GM18909 (cell line): ENCODE results near the gene DDIT3.
"Not testable (repeated sequence)": the region's sequence is repeated elsewhere in the genome, so short reads cannot be mapped to it uniquely, and the experiment has no call there.

ENCODE experiments used
- ATAC-seq: cut with Tn5 transposase; IDR thresholded peaks from one replicate; pipeline ENCODE4 v1.9.1; 2021; ENCODE audit warnings: mild to moderate bottlenecking; ENCODE audit not compliant: unreplicated experiment, poor library complexity

Gene DDIT3

GRCh38 chr12:57526477-57527126, 6.3 kb upstream of the DDIT3 start:
- ATAC-seq: no peak

DNA sequence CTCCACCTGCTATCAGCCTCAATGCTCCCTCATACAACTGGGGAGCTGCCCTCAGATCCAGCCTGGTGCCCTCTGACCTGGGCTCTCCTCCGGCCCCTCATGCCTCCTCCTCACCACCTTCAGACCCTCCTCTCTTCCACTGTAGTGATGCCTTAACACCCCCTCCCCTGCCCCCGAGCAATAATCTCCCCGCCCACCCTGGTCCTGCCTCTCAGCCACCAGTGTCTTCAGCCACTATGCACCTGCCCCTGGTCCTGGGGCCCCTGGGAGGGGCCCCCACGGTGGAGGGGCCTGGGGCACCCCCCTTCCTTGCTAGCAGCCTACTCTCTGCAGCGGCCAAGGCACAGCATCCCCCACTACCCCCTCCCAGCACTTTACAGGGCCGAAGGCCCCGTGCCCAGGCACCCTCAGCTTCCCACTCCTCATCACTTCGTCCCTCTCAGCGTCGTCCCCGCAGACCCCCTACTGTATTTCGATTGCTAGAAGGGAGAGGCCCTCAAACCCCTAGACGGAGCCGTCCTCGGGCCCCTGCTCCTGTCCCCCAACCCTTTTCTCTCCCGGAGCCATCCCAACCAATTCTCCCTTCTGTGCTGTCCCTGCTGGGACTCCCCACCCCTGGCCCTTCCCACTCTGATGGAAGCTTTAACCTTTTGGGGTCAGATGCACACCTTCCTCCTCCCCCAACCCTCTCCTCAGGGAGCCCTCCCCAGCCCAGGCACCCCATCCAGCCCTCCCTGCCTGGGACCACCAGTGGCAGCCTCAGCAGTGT, 5.5 kb upstream of the DDIT3 start:
- ATAC-seq: no peak

- no peak for ATAC-seq
Measured at GRCh38 chr12:57524814-57525614, 4.7 kb upstream of the DDIT3 start.

DNA sequence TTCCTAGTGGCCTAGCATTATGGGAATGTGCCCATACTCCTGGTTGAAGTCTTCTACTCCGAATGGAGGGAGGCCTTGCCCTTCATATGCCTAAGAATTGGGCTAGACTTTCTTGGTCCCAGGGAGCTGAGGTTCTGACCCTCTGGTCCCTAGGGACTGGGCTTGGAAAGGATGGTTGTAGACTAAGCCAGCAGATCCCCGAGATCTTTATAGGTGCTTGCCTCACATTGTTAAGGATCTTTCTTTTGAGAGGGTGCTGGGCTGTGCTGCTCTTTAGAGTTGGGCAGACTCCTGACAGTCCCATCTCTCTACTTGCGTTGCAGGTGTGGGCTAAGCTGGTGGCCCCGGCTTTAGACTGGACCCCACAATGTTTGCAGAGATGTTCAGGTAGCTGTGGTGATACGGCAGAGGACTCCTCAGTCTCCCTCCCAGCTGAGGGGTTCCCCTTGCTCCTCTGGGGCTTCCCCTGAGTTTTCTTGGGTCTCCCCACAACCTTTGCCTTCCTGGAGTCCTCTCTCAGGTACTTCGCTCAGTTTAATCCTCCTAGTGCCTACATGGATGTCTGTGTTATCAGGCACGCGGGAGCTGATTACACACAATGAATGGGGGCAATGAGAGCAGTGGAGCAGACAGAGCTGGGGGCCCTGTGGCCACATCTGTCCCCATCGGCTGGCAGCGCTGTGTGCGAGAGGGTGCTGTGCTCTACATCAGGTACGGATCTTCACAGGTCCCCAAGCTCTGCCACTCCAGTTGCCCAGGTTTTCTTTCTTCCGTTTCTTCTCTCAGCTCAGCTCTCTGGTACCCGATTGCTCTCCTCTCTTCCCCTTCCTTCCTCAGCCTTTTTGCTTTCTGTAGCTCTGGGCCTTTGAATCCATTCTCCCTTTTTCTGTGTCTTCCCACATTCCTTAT, 3.6 kb upstream of the DDIT3 start:
- no peak for ATAC-seq

GRCh38 chr12:57522887-57523705, 2.8 kb upstream of the DDIT3 start:
- no peak for ATAC-seq

DNA sequence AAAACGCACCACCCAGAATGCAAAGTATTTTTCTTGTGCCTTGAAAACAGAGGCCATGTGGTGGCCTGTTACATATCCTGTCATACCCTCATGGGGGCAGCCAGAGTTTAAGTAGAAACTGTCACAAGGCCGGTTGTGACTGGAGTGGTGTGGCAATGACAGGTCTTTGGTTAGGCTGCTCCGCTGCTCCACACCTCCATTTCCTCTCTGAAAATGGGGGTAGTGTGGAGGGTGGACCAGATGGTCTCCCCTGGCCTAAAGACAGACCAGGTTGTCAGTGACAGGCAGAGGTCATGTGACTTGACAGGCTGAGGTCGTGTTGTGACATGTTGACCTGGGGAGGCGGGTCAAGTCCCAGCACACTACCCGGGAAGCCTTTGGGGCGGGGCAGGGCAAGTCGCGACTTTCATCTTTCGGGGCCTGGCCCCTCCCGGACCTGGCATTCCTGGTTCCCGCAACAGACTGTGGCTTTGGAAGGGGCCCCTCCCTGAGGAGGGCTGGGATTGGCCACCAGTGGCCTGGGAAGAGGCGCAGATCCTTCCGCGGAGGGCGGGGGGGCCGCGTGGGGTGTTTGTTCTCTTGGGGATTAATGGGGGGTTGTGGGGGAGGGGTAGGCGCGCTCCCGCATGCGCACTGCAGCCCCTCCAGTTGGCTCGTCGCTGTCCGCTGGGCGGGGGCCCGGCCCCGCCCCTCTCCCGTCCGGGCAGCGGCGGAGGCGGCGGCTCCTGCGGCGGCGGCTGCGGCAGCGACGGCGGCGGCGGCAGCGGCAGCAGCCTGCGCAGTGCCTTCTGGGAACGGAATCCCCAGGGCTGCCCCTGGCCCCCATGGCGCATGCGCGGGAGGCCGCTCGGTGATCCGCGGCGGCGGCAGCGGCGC, 1.9 kb upstream of the DDIT3 start, which contains the start of gene MBD6:
TSS of gene MBD6 (plus strand) at position 814 of the 876 bp plus-strand sequence. CDS start 1,480 bp downstream, outside the sequence.
- peak; percentile 47 for ATAC-seq

DNA sequence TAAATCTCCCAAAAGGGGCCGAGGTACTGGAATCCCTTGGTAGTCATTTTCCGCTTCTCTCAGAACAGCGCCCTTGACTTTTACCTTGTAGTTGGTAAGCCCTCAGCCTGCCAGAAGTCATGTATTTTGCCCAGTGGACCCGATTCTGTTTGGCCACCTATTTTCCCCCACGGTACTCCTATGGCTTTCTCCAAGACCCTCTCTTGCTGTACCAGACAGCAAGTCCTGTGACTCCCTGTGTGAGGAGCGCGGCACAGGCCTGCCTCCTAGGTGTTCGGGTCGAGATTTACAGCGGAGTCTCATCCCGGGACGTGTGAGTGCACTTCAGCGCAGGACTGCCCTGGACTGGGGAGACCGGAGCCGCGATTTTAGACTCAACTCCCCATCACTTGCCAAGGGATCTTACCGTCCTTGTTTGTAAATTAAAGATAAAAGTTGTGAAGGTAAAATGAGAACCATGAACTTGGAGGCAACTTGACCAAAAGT, 1.3 kb upstream of the DDIT3 start:
- no peak for ATAC-seq

DNA sequence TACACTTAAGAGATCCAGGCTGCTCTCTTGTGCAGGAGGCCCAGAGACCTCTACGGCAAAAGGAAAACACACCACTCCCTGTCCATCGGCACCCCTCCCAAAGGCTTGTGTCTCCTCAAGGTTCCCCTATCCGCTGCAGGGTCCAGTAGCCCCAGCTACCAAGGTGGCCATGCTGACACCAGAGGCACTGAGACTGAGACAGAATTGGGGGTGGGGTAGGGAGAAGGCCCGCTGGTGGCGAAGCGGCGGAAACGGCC, 590 bp downstream of the DDIT3 start:
- peak; percentile 6 for ATAC-seq

DNA sequence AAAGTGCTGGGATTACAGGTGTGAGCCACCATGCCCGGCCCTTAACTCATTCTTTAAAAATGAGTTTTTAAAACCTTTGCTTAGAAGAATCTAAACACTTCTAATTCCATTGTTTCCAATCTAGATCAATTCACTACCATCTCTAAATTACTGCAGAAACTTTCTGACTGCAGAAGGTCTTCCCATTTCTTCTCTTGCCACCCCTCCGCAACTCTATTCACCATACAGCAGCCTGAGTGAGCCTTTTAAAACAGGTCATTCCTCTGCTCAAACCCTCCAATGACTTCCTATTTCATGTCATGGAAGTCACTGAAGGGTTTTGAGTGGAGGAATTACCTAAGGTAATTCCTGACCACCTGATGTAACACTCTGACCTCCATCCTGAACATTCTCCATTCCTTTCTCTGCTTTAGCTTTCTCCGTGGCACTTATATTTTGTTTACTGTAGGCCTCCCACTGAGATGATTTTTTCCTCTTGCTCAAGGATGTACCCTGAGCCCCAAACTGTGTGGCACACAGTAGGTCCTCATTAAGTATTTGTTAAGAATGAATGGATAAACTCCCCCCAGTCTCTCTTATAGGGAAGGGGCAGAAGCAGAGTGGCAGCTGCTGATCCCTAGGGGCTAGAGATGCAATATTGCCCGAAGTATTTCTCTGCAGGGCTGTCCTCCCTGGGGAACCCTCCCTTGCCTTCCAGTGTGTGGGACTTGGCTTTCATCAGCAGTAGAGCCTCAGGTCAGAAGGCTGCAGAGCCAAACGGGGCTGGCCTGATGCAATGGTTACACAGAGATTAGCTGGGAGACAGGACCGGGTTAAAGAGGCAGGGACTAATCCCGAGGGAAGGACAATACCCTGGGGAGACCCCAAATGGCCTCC, 1.2 kb downstream of the DDIT3 start:
- no peak for ATAC-seq

- ATAC-seq: no peak
Measured at GRCh38 chr12:57518176-57518919, 2.0 kb downstream of the DDIT3 start.

- not testable (repeated sequence) for ATAC-seq
Measured at GRCh38 chr12:57517718-57518117, 2.6 kb downstream of the DDIT3 start.

- ATAC-seq: no peak
Measured at GRCh38 chr12:57517187-57517586, 3.1 kb downstream of the DDIT3 start.

GRCh38 chr12:57516617-57517153, 3.6 kb downstream of the DDIT3 start:
- no peak for ATAC-seq

DNA sequence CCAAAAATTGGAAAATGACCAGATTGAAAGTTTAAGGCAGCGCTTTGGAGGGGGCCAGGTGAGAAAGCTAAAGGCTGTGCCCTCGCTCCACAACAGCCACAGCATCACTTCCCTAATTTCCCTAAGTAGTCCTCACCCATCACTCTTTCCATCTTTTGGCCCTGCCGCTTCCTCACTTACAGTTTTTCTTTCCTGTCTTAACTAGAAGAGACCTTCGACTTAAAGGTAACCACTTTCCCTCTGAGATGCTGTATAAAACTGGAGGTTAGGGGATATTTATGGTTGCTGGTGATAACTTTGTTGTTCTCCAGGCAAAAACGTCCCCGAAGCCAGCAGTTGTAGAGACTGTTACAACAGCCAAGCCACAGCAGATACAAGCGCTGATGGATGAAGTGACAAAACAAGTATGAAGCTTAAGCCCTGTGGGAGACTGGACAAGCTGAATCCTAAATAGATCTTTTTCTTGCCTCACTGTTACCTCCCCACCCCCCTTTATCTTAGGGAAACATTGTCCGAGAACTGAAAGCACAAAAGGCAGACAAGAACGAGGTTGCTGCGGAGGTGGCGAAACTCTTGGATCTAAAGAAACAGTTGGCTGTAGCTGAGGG, 4.3 kb downstream of the DDIT3 start:
- no peak for ATAC-seq

GRCh38 chr12:57515408-57515933, 4.8 kb downstream of the DDIT3 start:
- ATAC-seq: no peak
